ENCODE results near the gene ATXN2.
"Not testable (repeated sequence)": the region's sequence is repeated elsewhere in the genome, so short reads cannot be mapped to it uniquely, and the experiment has no call there.

The ATXN2 gene

GRCh38 chr12:111506260-111506659 is 92.9 kb downstream of the ATXN2 start:
- no peak for DNase-seq (ENCODE audit: low read depth)

- no peak for DNase-seq (ENCODE audit: low read depth)
Observed at GRCh38 chr12:111505601-111506036, 93.5 kb downstream of the ATXN2 start.

GRCh38 chr12:111503116-111503515 is 96.0 kb downstream of the ATXN2 start:
- no peak for DNase-seq (ENCODE audit: low read depth)

GRCh38 chr12:111494676-111495075 is 104.4 kb downstream of the ATXN2 start:
- DNase-seq (ENCODE audit: low read depth): no peak

- not testable (repeated sequence) for DNase-seq (ENCODE audit: low read depth)
Observed at GRCh38 chr12:111492979-111493378, 106.1 kb downstream of the ATXN2 start.

- no peak for DNase-seq (ENCODE audit: low read depth)
Observed at GRCh38 chr12:111488798-111489197, 110.3 kb downstream of the ATXN2 start.

- DNase-seq (ENCODE audit: low read depth): no peak
Observed at GRCh38 chr12:111488271-111488670, 110.8 kb downstream of the ATXN2 start.

- no peak for DNase-seq (ENCODE audit: low read depth)
Observed at GRCh38 chr12:111482462-111482861, 116.7 kb downstream of the ATXN2 start.

- DNase-seq (ENCODE audit: low read depth): no peak
Observed at GRCh38 chr12:111471236-111471635, 127.9 kb downstream of the ATXN2 start.

- no peak for DNase-seq (ENCODE audit: low read depth)
Observed at GRCh38 chr12:111469401-111469800, 129.7 kb downstream of the ATXN2 start.

GRCh38 chr12:111467857-111468241 is 131.3 kb downstream of the ATXN2 start:
- DNase-seq (ENCODE audit: low read depth): no peak

GRCh38 chr12:111467092-111467856 is 131.8 kb downstream of the ATXN2 start:
- DNase-seq (ENCODE audit: low read depth): no peak

GRCh38 chr12:111462210-111462769 is 136.8 kb downstream of the ATXN2 start:
- no peak for DNase-seq (ENCODE audit: low read depth)

- not testable (repeated sequence) for DNase-seq (ENCODE audit: low read depth)
Observed at GRCh38 chr12:111460111-111460510, 139.0 kb downstream of the ATXN2 start.

GRCh38 chr12:111458546-111459172 is 140.5 kb downstream of the ATXN2 start:
- DNase-seq (ENCODE audit: low read depth): no peak

- no peak for DNase-seq (ENCODE audit: low read depth)
Observed at GRCh38 chr12:111457577-111457976, 141.5 kb downstream of the ATXN2 start.

- no peak for DNase-seq (ENCODE audit: low read depth)
Observed at GRCh38 chr12:111457071-111457470, 142.0 kb downstream of the ATXN2 start.

- no peak for DNase-seq (ENCODE audit: low read depth)
Observed at GRCh38 chr12:111455448-111456320, 143.4 kb downstream of the ATXN2 start.

GRCh38 chr12:111454716-111455447 is 144.2 kb downstream of the ATXN2 start:
- no peak for DNase-seq (ENCODE audit: low read depth)

- DNase-seq (ENCODE audit: low read depth): no peak
Observed at GRCh38 chr12:111454311-111454710, 144.8 kb downstream of the ATXN2 start.

All from activated T-helper 1 cell treated with Interleukin-2 at 50 U/mL for 16 hours (primary cell).